Measurements from ENCODE around the gene ZNF836.

ZNF836 gene

GRCh38 chr19:52140032-52140710, 31.2 kb downstream of the ZNF836 start:
- Histone ChIP-seq H3K4me3 (ENCODE audit: extremely low read depth, insufficient read depth, low read length, poor library complexity, severe bottlenecking) (peak overlapping the region; percentile 73), H3K4me1 (ENCODE audit: control insufficient read depth, insufficient read depth, low read length, poor library complexity, severe bottlenecking) (no peaks in the 10 kb centered on the region), H3K36me3 (ENCODE audit: control insufficient read depth, insufficient read depth, low read length) (peaks cover 20% of the 10 kb centered on the region), H3K27ac (ENCODE audit: low read depth, low read length, severe bottlenecking) (peak overlapping the region; percentile 16), H3K9me3 (ENCODE audit: control insufficient read depth, low read length) (peaks cover 46% of the 10 kb centered on the region)
- 54 to 90% methylated on average over 6 to 14 of the region's 22 CpGs for WGBS, 2 experiments (ENCODE audit: insufficient coverage in 2 of 2)

- H3K4me3 ChIP-seq (ENCODE audit: extremely low read depth, insufficient read depth, low read length, poor library complexity, severe bottlenecking): peak within 1 kb of the TSS; percentile 73
- WGBS, 2 experiments (ENCODE audit: insufficient coverage in 2 of 2): 0 to 1% methylated on average over 38 to 41 of the region's 49 CpGs
- H3K36me3 ChIP-seq (ENCODE audit: control insufficient read depth, insufficient read depth, low read length): peaks cover 24% of the 10 kb centered on the region
- H3K4me1 ChIP-seq (ENCODE audit: control insufficient read depth, insufficient read depth, low read length, poor library complexity, severe bottlenecking): no peaks in the 10 kb centered on the region
- peaks cover 50% of the 10 kb centered on the region for H3K9me3 ChIP-seq (ENCODE audit: control insufficient read depth, low read length)
- H3K27ac ChIP-seq (ENCODE audit: low read depth, low read length, severe bottlenecking): peak within 1 kb of the TSS; percentile 93
Observed at GRCh38 chr19:52139252-52140031, 32.0 kb downstream of the ZNF836 start, which contains the start of gene ZNF616. ZNF616 (minus strand) TSS chr19:52139938; CDS start chr19:52130512, 9,426 bp downstream.

- H3K27ac ChIP-seq (ENCODE audit: low read depth, low read length, severe bottlenecking): peak overlapping the region; percentile 93
Observed at GRCh38 chr19:52138983-52139251, 32.5 kb downstream of the ZNF836 start.

GRCh38 chr19:52138278-52138982, 33.0 kb downstream of the ZNF836 start:
- peak overlapping the region; percentile 93 for H3K27ac ChIP-seq (ENCODE audit: low read depth, low read length, severe bottlenecking)
- WGBS, 2 experiments (ENCODE audit: insufficient coverage in 2 of 2): 23 to 25% methylated on average over 14 of the region's 14 CpGs
- no peaks in the 10 kb centered on the region for H3K4me1 ChIP-seq (ENCODE audit: control insufficient read depth, insufficient read depth, low read length, poor library complexity, severe bottlenecking)
- H3K9me3 ChIP-seq (ENCODE audit: control insufficient read depth, low read length): peaks cover 58% of the 10 kb centered on the region
- peak overlapping the region; percentile 73 for H3K4me3 ChIP-seq (ENCODE audit: extremely low read depth, insufficient read depth, low read length, poor library complexity, severe bottlenecking)
- peaks cover 35% of the 10 kb centered on the region for H3K36me3 ChIP-seq (ENCODE audit: control insufficient read depth, insufficient read depth, low read length)

More at GRCh38 chr19:52138983-52139251, 32.5 kb downstream of the ZNF836 start:
- no peaks in the 10 kb centered on the region for H3K4me1 ChIP-seq (ENCODE audit: control insufficient read depth, insufficient read depth, low read length, poor library complexity, severe bottlenecking)
- WGBS, 2 experiments (ENCODE audit: insufficient coverage in 2 of 2): 0% methylated on average over 4 to 5 of the region's 7 CpGs
- peak overlapping the region; percentile 73 for H3K4me3 ChIP-seq (ENCODE audit: extremely low read depth, insufficient read depth, low read length, poor library complexity, severe bottlenecking)
- peaks cover 55% of the 10 kb centered on the region for H3K9me3 ChIP-seq (ENCODE audit: control insufficient read depth, low read length)
- H3K36me3 ChIP-seq (ENCODE audit: control insufficient read depth, insufficient read depth, low read length): peaks cover 30% of the 10 kb centered on the region

GRCh38 chr19:52120286-52120685, 51.1 kb downstream of the ZNF836 start:
- no peaks in the 10 kb centered on the region for H3K4me1 ChIP-seq (ENCODE audit: control insufficient read depth, insufficient read depth, low read length, poor library complexity, severe bottlenecking)
- H3K27ac ChIP-seq (ENCODE audit: low read depth, low read length, severe bottlenecking): no peak overlapping the region
- H3K36me3 ChIP-seq (ENCODE audit: control insufficient read depth, insufficient read depth, low read length): peaks cover 84% of the 10 kb centered on the region
- H3K9me3 ChIP-seq (ENCODE audit: control insufficient read depth, low read length): peaks cover 74% of the 10 kb centered on the region
- no CpG with 5 or more reads among the region's 3 CpGs for WGBS, 2 experiments (ENCODE audit: insufficient coverage in 2 of 2)
- no peak overlapping the region for H3K4me3 ChIP-seq (ENCODE audit: extremely low read depth, insufficient read depth, low read length, poor library complexity, severe bottlenecking)

- Histone ChIP-seq H3K27ac (ENCODE audit: low read depth, low read length, severe bottlenecking) (no peak overlapping the region), H3K4me3 (ENCODE audit: extremely low read depth, insufficient read depth, low read length, poor library complexity, severe bottlenecking) (no peak overlapping the region), H3K4me1 (ENCODE audit: control insufficient read depth, insufficient read depth, low read length, poor library complexity, severe bottlenecking) (no peaks in the 10 kb centered on the region), H3K9me3 (ENCODE audit: control insufficient read depth, low read length) (peaks cover 85% of the 10 kb centered on the region), H3K36me3 (ENCODE audit: control insufficient read depth, insufficient read depth, low read length) (peaks cover 68% of the 10 kb centered on the region)
- 92 to 97% methylated on average over 10 to 12 of the region's 12 CpGs for WGBS, 2 experiments (ENCODE audit: insufficient coverage in 2 of 2)
Observed at GRCh38 chr19:52115526-52116053, 55.8 kb downstream of the ZNF836 start.

- Histone ChIP-seq H3K36me3 (ENCODE audit: control insufficient read depth, insufficient read depth, low read length) (peaks cover 65% of the 10 kb centered on the region), H3K9me3 (ENCODE audit: control insufficient read depth, low read length) (peaks cover 83% of the 10 kb centered on the region), H3K27ac (ENCODE audit: low read depth, low read length, severe bottlenecking) (no peak overlapping the region), H3K4me3 (ENCODE audit: extremely low read depth, insufficient read depth, low read length, poor library complexity, severe bottlenecking) (no peak overlapping the region), H3K4me1 (ENCODE audit: control insufficient read depth, insufficient read depth, low read length, poor library complexity, severe bottlenecking) (no peaks in the 10 kb centered on the region)
- 80 to 88% methylated on average over 2 to 3 of the region's 5 CpGs for WGBS, 2 experiments (ENCODE audit: insufficient coverage in 2 of 2)
Observed at GRCh38 chr19:52114691-52115090, 56.7 kb downstream of the ZNF836 start.

- 96 to 100% methylated on average over 2 to 3 of the region's 3 CpGs for WGBS, 2 experiments (ENCODE audit: insufficient coverage in 2 of 2)
- no peaks in the 10 kb centered on the region for H3K4me1 ChIP-seq (ENCODE audit: control insufficient read depth, insufficient read depth, low read length, poor library complexity, severe bottlenecking)
- H3K9me3 ChIP-seq (ENCODE audit: control insufficient read depth, low read length): peaks cover 71% of the 10 kb centered on the region
Observed at GRCh38 chr19:52112624-52113023, 58.8 kb downstream of the ZNF836 start.

GRCh38 chr19:52110780-52111179, 60.6 kb downstream of the ZNF836 start:
- Histone ChIP-seq H3K9me3 (ENCODE audit: control insufficient read depth, low read length) (peaks cover 71% of the 10 kb centered on the region), H3K4me1 (ENCODE audit: control insufficient read depth, insufficient read depth, low read length, poor library complexity, severe bottlenecking) (no peaks in the 10 kb centered on the region), H3K27ac (ENCODE audit: low read depth, low read length, severe bottlenecking) (no peak overlapping the region), H3K36me3 (ENCODE audit: control insufficient read depth, insufficient read depth, low read length) (peaks cover 28% of the 10 kb centered on the region), H3K4me3 (ENCODE audit: extremely low read depth, insufficient read depth, low read length, poor library complexity, severe bottlenecking) (no peak overlapping the region)
- 87 to 93% methylated on average over 5 of the region's 6 CpGs for WGBS, 2 experiments (ENCODE audit: insufficient coverage in 2 of 2)

More at GRCh38 chr19:52112624-52113023, 58.8 kb downstream of the ZNF836 start:
- Histone ChIP-seq H3K36me3 (ENCODE audit: control insufficient read depth, insufficient read depth, low read length) (peaks cover 44% of the 10 kb centered on the region), H3K4me3 (ENCODE audit: extremely low read depth, insufficient read depth, low read length, poor library complexity, severe bottlenecking) (no peak overlapping the region), H3K27ac (ENCODE audit: low read depth, low read length, severe bottlenecking) (no peak overlapping the region)

Data from mesodermal cell (in vitro differentiated cells).